Measurements from ENCODE around the gene ELOVL6. TPM values are rescaled to one million over a fixed set of nuclear protein-coding genes. Genes with fewer than 3 reads are reported as not detected.

The ELOVL6 gene, protein sequence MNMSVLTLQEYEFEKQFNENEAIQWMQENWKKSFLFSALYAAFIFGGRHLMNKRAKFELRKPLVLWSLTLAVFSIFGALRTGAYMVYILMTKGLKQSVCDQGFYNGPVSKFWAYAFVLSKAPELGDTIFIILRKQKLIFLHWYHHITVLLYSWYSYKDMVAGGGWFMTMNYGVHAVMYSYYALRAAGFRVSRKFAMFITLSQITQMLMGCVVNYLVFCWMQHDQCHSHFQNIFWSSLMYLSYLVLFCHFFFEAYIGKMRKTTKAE
- total RNA-seq (1 to 10 TPM in 8 of 9 donors, under 1 TPM in 1; 0.50 to 7.6 (median 2.9) TPM), polyA plus RNA-seq (10 to 100 TPM in 1 of 2 donors, 1 to 10 TPM in 1; 1.2 to 22.4 TPM)
- long read RNA-seq, donor 1: 0 reads
- long read RNA-seq, donor 2, partial matches to known transcripts: 0 of 3 reads
- long read RNA-seq, donor 2, other reads (novel, unspliced or antisense): 2 of 3 reads
- long read RNA-seq, donor 3, partial matches to known transcripts: 0 of 4 reads
- long read RNA-seq, donor 3, other reads (novel, unspliced or antisense): 0 of 4 reads

DNA sequence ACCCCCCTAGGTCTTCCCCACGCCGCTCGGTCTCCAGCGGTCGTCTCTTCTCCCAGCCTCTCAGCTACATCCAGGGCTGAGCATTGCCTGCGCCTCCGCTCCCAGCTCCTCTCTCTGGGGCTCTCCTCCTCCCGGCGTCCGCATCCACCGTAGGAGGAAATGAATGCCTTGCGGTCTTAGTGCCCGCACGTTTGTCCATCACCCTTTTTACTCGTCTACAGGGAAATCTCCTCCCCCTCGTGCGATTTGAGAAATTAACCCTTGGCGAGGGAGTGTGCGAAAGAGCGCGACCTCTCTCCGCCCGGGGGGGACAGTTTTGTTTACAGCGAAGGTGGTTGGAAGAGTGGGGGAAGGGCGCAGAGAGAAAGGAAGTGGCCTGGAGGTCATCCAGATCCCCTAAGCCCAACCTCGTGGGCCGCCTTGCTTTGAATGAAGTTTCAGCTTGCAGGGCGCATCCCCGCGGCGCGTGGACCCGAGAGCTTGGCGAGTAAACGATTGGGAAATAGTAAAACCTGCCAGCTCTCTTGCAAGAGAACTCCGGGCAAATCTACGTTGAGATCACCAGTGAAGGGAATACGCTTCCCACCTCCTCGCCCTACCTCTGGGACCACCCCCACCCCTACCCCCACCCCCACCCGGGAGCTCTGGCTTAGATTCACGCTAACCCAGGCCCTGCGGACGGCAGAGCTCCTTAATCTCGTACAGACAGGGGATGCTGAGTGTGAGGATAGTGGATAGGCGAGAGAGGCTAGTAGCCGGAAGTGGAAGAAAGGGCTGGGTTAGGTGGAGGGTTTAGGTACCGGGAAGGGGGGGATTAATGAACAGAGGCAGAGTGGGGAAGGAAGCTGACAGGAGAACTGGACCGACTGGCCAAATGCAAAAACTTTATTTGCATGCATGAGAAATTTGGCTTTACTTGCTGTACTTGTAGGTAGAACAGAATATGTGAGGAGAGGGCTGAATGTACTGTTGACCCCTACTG is at the start of gene ELOVL6:
ELOVL6 (minus strand) TSS at position 181 of the 982 bp plus-strand sequence. CDS start 280 bp downstream, outside the sequence.
- 1 to 2% (median 1%) methylated on average over 43 to 48 of the region's 48 CpGs for WGBS, 4 donors
- peak; percentile 37 to 71 (median 48) for DNase-seq
- no peaks in the 10 kb centered on the region for H3K36me3 ChIP-seq
- no peaks in the 10 kb centered on the region for H3K9me3 ChIP-seq
- peaks cover 0 to 30% (median 4%) of the 10 kb centered on the region in 12 donors for H3K4me1 ChIP-seq
- peaks cover 0 to 5% (median 0%) of the 10 kb centered on the region in 9 donors for H3K27me3 ChIP-seq
- H3K27ac ChIP-seq: peak within 1 kb of the TSS in 9 of 12 donors; percentile 43 to 90 (median 84)
- TF ChIP-seq POLR2A (IDR thresholded peaks at IDR 0.05) (no peak), CTCF (IDR thresholded peaks at IDR 0.05) (no peak)
- peak; percentile 34 to 71 (median 63) for ATAC-seq
- intact Hi-C loops (cut with DNase I): loop anchor here in 5 of 10 donors (5.0 to 10.0 kb wide), 3 partner anchors 146 to 316 kb away; no protein-coding TSS in a partner anchor
- peak within 1 kb of the TSS; percentile 66 to 96 (median 87) for H3K4me3 ChIP-seq

GRCh38 chr4:110248100-110248499 is 49.7 kb upstream of the ELOVL6 start:
- 46 to 66% (median 56%) methylated on average over 4 of the region's 4 CpGs for WGBS, 4 donors
- Histone ChIP-seq H3K27ac (no peak overlapping the region), H3K4me1 (no peaks in the 10 kb centered on the region), H3K9me3 (no peaks in the 10 kb centered on the region), H3K36me3 (no peaks in the 10 kb centered on the region), H3K4me3 (no peak overlapping the region), H3K27me3 (no peaks in the 10 kb centered on the region)
- ATAC-seq: no peak
- intact Hi-C loops (cut with DNase I): no loop called here
- DNase-seq: no peak
- TF ChIP-seq POLR2A (IDR thresholded peaks at IDR 0.05) (no peak), CTCF (IDR thresholded peaks at IDR 0.05) (no peak)

DNA sequence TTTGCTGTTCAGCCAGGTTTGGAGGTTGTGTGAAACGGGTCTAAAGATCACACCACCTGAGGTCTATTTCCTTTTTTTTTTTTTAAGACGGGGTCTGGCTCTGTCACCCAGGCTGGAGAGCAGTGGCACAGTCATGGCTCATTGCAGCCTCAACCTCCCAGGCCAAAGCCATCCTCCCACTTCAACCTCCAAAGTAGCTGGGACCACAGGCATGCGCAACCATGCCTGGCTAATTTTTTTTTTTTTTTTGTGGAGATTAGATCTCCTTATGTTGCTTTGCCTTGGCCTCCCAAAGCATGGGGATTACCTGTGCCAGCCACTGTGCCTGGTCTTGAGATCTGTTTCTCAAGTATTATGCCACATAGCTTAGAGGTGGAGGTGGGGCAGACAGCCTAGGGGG is 49.2 kb upstream of the ELOVL6 start:
- Histone ChIP-seq H3K36me3 (no peaks in the 10 kb centered on the region), H3K27ac (no peak overlapping the region), H3K4me1 (no peaks in the 10 kb centered on the region), H3K4me3 (no peak overlapping the region), H3K27me3 (no peaks in the 10 kb centered on the region), H3K9me3 (no peaks in the 10 kb centered on the region)
- intact Hi-C loops (cut with DNase I): no loop called here
- 76 to 88% (median 81%) methylated on average over 3 of the region's 3 CpGs for WGBS, 4 donors
- ATAC-seq (no peak), DNase-seq (no peak)
- TF ChIP-seq POLR2A (IDR thresholded peaks at IDR 0.05) (no peak), CTCF (IDR thresholded peaks at IDR 0.05) (no peak)
